ENCODE measurements around the gene TRAT1. TPM values are rescaled to one million over a fixed set of nuclear protein-coding genes. Genes with fewer than 3 reads are reported as not detected.
A peak's percentile ranks its signal among the peaks of the same experiment; 100 is the strongest.

TRAT1 gene
- total and polyA plus RNA-seq, 2 donors from 2014 or later = 1.9 TPM; not detected in 1

DNA sequence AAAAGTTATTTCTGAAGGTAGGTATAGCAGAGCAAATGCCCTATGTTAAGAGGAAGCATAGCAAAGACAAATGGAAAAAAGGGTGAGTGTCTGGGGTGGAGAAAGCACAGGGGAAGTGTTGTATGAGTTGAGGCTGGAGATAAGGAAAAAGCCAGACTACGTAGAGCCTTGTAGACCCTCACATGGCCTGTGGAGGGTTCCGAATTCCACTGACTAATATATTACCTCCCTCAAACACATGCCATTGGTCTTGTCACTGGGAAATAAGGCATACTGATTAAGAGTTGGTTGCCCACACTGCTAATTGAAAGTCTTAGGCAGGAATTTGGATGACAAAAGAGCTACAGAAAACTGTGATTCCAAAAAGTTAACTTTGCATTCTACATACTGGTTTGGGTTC is 65.2 kb downstream of the TRAT1 start:
- FAIRE-seq = no peak
- H3K9ac ChIP-seq (ENCODE audit: low read length in 3 of 3) = no peak overlapping the region
- H3K9me3 ChIP-seq (ENCODE audit: control insufficient read depth in 2 of 3, insufficient read depth in 1 of 3, low read length in 3 of 3) = no peaks in the 10 kb centered on the region
- intact Hi-C loops (cut with DNase I) = no loop called here
- H3K4me1 ChIP-seq (ENCODE audit: control insufficient read depth in 2 of 3, insufficient read depth in 2 of 3, low read depth in 1 of 3, low read length in 3 of 3) = no peaks in the 10 kb centered on the region
- TF ChIP-seq, protein P1, sequence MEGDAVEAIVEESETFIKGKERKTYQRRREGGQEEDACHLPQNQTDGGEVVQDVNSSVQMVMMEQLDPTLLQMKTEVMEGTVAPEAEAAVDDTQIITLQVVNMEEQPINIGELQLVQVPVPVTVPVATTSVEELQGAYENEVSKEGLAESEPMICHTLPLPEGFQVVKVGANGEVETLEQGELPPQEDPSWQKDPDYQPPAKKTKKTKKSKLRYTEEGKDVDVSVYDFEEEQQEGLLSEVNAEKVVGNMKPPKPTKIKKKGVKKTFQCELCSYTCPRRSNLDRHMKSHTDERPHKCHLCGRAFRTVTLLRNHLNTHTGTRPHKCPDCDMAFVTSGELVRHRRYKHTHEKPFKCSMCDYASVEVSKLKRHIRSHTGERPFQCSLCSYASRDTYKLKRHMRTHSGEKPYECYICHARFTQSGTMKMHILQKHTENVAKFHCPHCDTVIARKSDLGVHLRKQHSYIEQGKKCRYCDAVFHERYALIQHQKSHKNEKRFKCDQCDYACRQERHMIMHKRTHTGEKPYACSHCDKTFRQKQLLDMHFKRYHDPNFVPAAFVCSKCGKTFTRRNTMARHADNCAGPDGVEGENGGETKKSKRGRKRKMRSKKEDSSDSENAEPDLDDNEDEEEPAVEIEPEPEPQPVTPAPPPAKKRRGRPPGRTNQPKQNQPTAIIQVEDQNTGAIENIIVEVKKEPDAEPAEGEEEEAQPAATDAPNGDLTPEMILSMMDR (IDR thresholded peaks at IDR 0.05; ENCODE audit: borderline replicate concordance, extremely low read depth, insufficient read depth) = no peak
- H3K27ac ChIP-seq (ENCODE audit: low read depth in 2 of 2, low read length in 2 of 2) = peak overlapping the region in 1 of 2 donors; percentile 15
- no peaks in the 10 kb centered on the region for H3K27me3 ChIP-seq (ENCODE audit: control insufficient read depth, insufficient read depth, low read length)
- DNase-seq = no peak
- no peak overlapping the region for H3K4me3 ChIP-seq (ENCODE audit: low read length in 3 of 3)
- H3K36me3 ChIP-seq (ENCODE audit: control insufficient read depth in 2 of 3, insufficient read depth in 3 of 3, low read length in 3 of 3) = no peaks in the 10 kb centered on the region

DNA sequence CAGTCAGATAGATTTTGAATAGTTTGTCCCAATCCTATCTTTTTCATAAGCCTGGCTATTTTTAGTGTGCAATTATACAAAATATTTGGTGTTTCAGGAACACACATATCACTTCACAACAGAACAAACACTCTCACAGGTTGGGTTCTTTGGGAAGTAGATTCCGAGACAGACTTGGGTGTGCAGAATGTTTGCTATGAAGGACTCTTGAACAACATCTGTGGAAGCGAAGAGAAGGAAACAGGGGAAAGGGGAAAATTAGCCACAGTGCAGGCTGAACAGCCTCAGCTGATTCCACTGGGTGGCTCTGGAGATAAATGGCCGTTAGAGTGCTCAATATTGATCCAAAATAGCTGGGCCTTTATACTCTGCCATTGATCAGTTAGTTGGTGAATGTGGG is 69.2 kb downstream of the TRAT1 start:
- Histone ChIP-seq H3K4me1 (ENCODE audit: control insufficient read depth in 2 of 3, insufficient read depth in 2 of 3, low read depth in 1 of 3, low read length in 3 of 3) (no peaks in the 10 kb centered on the region), H3K4me3 (ENCODE audit: low read length in 3 of 3) (no peak overlapping the region), H3K27me3 (ENCODE audit: control insufficient read depth, insufficient read depth, low read length) (no peaks in the 10 kb centered on the region), H3K27ac (ENCODE audit: low read depth in 2 of 2, low read length in 2 of 2) (no peak overlapping the region), H3K9ac (ENCODE audit: low read length in 3 of 3) (no peak overlapping the region), H3K9me3 (ENCODE audit: control insufficient read depth in 2 of 3, insufficient read depth in 1 of 3, low read length in 3 of 3) (no peaks in the 10 kb centered on the region), H3K36me3 (ENCODE audit: control insufficient read depth in 2 of 3, insufficient read depth in 3 of 3, low read length in 3 of 3) (no peaks in the 10 kb centered on the region)
- DNase-seq = no peak
- TF ChIP-seq, protein P1 (IDR thresholded peaks at IDR 0.05; ENCODE audit: borderline replicate concordance, extremely low read depth, insufficient read depth) = no peak
- FAIRE-seq = no peak
- intact Hi-C loops (cut with DNase I) = no loop called here

DNA sequence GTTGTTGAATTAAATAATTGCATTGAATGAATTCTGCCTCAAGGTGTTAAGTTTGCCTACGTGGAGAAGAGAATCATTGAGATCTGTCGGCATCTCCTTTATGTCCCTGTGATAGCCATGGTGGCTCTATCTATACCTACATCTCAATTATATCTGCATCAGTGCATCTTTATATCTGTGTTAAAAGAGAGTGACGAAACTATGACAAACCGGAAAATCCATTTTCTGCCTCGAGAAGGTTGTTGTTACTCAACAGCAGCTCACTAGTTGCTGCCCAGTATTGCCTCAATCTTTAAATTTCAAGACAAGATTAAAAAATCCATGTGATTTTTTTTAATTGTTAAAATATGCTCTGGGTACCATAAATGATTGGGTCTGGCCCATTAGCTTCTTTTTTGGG is 72.4 kb downstream of the TRAT1 start:
- H3K27ac ChIP-seq (ENCODE audit: low read depth in 2 of 2, low read length in 2 of 2) = no peak overlapping the region
- DNase-seq = no peak

More for the DNA sequence above, 72.4 kb downstream of the TRAT1 start:
- Histone ChIP-seq H3K9ac (ENCODE audit: low read length in 3 of 3) (no peak overlapping the region), H3K27me3 (ENCODE audit: control insufficient read depth, insufficient read depth, low read length) (no peaks in the 10 kb centered on the region), H3K36me3 (ENCODE audit: control insufficient read depth in 2 of 3, insufficient read depth in 3 of 3, low read length in 3 of 3) (no peaks in the 10 kb centered on the region), H3K4me3 (ENCODE audit: low read length in 3 of 3) (no peak overlapping the region), H3K9me3 (ENCODE audit: control insufficient read depth in 2 of 3, insufficient read depth in 1 of 3, low read length in 3 of 3) (no peaks in the 10 kb centered on the region), H3K4me1 (ENCODE audit: control insufficient read depth in 2 of 3, insufficient read depth in 2 of 3, low read depth in 1 of 3, low read length in 3 of 3) (no peaks in the 10 kb centered on the region)
- intact Hi-C loops (cut with DNase I) = no loop called here
- TF ChIP-seq, protein P1 (IDR thresholded peaks at IDR 0.05; ENCODE audit: borderline replicate concordance, extremely low read depth, insufficient read depth) = no peak
- no peak for FAIRE-seq
